Lung microvascular endothelial cell (primary cell): ENCODE measurements around the gene RAD50. TPM values are rescaled to one million over a fixed set of nuclear protein-coding genes. Genes with fewer than 3 reads are reported as not detected.
"Not testable (repeated sequence)": the region's sequence is repeated elsewhere in the genome, so short reads cannot be mapped to it uniquely, and the experiment has no call there.

Experiments
- DNase-seq, 2 donors: peaks; one replicate each; pipeline versions ENCODE4 v3.0.0 to v3.0.0-alpha.2; 2010; ENCODE audit warnings: low read depth in 2 of 2
- total RNA-seq: library from RNA; depleted of rRNA; stranded (reverse); fragments of >200 nt; gene quantifications from 2 replicates; pipeline ENCODE4 v1.2.1, GENCODE V29; 2014

RAD50 gene
- total RNA-seq, 1 donor from 2014 or later = 6.0 TPM

DNA sequence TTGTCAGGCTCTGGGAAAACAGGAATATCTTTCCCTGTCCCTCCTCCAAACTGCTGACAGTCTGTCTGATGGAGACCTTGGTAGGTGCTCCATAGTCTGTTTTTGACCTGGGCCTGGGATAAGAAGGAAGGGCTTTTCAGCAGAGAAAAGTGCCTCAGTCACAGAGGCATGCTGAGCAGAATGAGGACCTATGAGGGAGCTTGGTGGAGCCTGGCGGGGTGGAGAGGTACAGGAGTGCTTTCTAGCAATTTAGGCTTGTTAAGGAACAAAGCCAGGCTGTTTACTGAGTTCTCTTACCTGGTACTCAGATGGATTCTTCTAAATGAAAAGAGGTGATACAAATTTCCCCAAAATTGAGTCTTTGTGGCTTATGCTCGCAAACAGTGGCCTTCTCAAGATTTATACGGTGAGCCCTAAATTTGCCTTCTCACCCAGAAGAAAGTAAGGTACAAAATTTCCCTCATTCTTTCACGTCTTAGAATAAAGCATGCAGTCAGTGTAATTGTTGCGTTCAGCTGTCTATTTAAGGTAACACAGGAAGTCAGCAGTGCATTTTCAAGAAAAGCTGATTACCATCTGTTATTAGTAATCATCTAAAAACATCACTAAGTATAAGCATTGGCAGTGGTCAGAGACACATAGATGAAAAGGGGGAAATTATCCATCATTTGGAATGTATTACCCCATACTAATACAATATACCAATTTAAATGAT lies 72.6 kb downstream of the RAD50 start:
- DNase-seq = peak in 1 of 2 donors; percentile 72

DNA sequence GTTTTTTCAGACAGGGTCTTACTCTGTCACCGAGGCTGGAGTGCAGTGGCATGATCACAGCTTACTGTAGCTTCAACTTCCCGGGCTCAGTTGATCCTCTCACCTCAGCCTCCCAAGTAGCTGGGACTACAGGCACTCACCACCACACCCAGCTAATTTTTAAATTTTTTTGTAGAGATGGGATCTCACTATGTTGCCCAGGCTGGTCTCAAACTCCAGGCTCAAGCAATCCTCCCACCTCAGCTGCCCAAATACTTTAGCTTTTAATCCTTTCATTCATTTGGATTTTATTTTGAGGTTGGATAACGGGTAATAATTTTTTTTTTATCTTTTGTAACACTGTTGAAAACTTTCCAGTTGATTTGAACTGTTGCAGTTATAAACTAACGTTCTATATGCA lies 76.8 kb downstream of the RAD50 start:
- not testable (repeated sequence) for DNase-seq

DNA sequence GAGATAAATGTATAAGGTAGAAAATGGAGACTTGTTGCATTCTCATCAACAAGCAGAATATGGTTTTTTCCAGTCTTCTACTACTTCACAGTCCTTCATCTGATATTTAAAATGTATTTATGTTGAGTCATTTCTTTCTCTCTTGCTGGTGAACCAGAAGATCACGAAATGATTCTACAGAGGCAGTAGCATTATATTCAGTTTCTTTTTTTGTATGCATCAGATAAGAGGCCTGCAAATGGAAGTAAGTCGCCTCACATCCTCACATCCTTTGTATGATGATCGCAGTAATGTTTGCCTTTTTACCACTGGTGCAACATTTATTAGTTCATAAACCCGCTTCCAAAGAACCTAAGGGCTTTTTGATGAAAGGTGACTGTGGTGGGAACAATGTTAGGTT lies 79.1 kb downstream of the RAD50 start:
- no peak for DNase-seq

DNA sequence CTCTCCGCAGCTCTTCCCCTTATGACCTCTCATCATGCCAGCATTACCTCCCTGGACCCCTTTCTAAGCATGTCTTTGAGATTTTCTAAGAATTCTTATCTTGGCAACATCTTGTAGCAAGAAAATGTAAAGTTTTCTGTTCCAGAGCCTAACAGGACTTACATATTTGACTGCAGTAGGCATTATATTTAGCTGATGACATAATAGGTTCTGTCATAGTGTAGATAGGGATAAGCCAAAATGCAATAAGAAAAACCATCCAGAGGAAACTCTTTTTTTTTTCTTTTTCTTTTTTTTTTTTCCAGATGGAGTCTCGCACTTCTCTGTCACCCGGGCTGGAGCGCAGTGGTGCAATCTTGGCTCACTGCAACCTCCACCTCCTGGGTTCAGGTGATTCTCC lies 80.5 kb downstream of the RAD50 start:
- no peak for DNase-seq

DNA sequence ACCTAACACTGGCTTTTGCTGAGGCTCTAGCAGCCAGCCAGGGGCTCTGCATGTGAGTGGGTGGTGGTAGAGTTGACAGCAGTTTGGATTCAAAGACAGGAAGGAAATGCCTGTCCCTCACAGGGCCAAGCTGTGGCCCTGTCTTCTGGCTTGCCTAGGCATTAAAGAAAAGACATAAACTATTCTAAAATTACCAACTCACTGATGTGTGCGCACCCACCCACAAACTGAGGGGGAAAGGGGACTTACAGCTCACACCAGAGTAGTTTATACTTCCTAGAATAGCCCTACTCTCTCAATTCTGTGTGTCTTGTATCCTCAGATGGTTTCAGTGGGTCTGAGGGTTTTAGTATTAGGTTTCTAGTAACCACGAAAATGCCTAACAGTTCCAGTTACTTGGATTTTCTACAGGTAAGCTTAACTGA lies 82.9 kb downstream of the RAD50 start:
- DNase-seq = peak; percentile 12 to 25

DNA sequence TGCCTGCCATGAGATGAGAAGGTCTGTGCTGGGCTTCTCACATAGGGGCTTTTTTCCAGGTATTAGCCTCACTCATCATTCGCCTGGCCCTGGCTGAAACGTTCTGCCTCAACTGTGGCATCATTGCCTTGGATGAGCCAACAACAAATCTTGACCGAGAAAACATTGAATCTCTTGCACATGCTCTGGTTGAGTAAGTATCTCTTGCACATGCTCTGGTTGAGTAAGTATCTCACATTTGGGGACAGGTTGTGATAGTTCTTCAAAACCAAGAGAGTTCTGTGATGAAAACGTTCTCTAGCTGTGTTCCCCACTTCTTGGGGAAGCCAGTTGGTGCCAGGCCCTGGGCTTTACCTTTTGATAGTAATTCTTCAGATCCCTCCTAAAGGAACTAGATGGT lies 83.8 kb downstream of the RAD50 start:
- DNase-seq = no peak

DNA sequence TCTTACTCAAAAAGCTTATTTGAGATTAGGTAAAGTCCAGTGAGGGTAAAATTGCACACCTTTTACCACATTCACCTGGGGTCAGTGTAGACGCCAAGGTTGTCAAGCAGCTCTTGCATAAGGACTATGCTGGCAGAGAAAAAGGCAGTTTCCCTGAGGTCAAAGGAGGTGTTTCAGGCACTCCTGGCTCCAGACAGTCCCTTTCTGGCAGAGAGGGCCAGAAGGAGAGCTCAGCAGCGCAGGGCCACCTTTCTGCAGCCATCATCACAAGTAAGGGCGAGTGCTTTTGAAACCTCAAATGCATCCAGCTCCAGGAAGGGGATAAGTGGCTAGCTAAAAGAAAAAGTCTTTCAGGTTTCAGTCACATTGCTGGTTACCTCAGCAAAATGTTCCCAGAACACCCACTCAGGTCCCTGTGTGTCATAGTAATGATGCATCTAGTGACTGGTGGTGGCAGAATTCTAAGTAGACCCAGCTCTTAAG lies 84.5 kb downstream of the RAD50 start:
- no peak for DNase-seq

DNA sequence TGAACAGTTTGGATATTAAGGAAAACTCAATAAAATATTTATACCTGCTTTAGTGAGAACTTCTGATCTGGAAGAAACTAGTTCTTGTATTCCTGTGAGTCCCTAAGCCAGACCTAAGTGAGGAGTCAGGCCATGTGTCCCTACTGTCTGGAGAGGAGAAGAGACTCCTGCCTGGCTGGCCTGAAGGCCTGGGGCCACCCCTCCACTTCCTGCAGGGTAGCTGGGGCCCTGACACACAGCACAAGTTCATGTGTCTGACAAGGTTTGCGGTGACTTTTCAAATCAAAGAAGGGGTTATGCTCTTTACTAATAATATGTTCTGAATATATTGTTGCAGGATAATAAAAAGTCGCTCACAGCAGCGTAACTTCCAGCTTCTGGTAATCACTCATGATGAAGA lies 85.1 kb downstream of the RAD50 start:
- no peak for DNase-seq

DNA sequence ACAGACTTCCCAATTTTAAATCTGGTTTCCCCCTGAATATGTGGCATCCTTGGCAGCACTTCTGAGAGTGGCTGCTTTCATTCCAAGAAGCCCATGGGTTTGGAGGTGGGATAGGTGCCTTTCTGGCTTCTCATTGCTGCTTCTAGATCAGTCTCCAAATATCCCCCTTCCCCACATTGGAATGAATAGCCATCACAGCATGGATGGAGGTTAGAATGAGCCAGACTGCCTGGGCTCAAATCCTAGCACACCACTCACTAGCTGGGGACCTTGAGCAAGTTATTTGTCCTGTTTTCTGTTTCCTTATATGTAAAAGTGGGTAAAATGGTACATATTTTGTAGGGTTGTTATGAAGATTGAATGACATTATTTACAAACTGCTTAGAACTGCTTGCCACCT lies 87.4 kb downstream of the RAD50 start:
- no peak for DNase-seq

DNA sequence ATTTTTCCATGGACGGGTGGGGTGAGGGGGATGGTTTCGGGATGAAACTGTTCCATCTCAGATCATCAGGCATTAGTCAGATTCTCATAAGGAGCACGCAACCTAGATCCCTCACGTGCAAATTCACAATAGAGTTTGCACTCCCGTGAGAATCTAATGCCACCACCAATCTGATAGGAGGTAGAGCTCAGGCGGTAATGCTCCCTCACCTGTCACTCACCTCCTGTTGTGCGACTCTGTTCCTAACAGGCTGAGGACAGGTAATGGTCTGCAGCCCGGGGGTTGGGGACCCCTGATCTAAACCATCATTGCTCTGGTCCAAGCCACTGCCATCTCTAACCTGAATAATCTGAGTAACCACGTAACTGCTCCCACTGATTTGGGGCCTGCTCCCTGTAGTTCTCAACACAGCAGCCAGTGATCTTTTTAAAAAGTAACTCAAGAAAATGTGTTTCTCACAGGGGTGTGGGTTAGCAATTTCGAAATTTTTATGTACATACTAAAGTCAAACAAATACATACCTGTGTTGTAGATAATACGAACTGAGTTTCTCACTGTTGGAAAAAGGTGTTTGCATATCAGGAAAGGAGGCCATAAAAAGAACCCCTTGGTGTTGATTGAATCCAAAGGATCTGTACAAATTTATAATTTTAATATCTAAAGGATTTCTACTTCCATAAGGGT lies 89.9 kb downstream of the RAD50 start:
- no peak for DNase-seq

DNA sequence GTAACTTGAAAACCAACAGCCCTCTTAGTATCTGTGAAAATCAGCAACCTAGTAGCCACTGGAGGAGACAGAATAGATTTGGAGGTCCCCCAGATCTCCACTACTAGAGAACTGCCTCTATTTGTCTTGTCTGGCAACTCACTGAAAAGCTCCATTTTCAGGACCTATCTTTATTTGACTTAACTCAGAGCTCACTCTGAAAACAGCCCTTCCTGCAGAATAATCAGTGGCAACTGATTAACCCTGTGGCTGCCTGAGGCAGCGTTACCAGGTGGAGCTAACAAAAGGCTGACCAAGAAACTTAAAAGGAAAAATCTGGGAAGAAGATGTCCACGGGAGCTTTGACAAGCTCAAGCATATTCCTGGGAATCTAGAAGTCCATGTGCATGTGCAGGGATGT lies 90.7 kb downstream of the RAD50 start:
- DNase-seq = no peak

DNA sequence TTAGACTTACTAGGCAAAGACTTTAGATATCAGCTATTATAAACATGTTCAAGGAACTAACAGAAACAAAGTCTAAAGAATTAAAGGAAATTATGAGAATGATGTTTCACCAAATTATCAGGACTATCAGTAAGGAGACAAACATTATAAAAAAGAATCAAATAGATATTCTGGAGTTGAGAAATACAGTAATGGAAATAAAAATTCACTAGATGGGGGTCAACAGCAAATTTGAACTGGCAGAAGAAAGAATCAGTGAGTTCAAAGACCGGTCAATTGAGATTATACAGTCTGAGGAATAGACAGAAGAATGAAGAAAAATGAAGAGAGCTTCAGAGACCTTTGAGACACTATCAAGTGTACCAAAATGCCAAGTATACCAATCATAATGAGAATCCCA lies 91.6 kb downstream of the RAD50 start:
- DNase-seq = no peak

DNA sequence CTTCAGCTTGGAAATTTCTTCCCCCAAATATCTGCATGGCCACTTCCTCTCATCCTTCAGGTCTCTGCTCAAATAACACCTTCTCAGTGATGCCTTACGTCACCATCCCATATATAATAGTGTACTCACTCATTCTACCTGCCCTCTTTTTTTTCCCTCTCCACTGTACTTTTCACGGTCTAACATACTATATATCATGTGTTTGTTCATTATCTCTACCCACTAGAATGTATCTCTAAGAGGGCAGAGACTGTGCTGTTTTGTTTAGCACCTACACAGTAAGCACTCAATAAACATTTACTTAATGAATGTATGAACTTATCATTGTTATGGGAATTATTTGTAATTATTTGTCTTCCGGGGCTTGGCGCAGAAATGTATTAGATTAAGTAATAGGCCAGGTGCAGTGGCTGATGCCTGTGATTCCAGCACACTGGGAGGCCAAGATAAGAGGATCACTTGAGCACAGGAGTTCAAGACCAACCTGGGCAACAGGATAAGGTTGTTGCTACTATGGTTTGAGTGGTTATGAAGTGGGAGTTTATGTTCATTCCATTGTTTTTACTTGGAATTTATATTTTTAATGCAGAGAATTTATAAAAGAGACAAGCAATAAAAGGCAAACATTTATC lies 95.2 kb downstream of the RAD50 start:
- no peak for DNase-seq

DNA sequence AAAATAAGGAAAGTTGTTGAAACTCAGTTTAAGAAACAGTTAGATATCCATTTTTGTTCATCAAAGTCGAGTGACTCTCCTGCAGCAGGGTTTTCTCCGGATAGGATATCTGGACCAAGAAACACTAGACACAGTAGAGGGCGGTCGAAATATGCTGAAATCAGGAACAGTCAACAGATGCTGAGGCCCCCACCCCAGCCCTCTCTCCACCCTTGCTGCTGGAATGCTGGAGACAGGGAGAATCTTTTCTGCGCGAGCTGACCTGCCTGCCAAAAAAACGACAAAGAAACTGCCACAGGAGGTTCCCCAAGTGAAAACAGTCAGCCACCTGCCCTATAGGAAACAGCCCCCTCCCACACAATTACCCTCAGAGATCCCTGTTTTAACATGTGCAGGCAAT lies 96.9 kb downstream of the RAD50 start:
- no peak for DNase-seq

DNA sequence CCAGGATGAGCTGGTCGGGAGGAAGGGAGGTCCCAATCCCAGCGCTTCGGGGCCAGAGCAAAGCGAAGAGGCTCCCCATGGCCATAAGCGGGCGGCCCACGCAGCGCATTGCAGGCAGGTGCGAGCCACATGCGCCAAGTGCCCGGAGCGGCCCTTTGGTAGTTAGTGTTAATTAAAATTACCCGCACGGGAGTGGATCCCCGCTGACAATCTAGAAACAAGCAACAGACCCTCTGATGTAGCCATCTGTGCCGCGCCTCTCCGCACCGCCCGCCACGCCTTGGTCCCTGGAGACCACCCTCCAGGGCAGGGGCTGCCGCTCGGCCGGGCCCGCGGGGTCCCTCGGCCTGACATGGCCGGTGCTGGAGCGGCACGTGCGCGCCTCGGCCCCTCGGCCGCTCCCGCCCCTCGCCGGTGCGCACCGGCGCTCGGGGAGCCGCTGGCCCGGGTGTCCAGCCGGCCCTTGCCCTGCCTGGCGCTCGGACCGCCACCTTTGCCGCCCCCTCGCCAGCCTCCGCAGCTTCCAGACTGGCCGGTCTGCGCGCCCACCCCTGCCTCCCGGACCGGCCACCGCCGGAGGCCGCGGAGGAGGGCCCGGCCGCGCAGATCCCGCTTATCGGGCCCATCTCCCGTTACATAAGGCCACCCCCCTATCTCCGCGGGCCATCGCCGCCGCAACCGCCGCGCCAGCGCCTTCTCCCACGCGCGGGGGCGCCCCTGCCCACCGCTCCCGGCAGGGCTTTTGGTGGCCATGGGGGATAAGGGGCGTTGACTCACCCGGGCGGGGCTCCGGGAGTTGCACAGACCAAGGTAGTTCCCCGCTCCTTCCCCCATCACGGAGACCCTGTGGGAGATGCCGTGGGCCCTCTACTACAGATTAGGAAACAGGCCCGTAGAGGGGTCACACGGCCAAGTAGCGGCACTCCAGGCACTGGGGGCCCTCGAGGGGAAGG lies 99.3 kb downstream of the RAD50 start:
- DNase-seq = peak; percentile 14 to 22

DNA sequence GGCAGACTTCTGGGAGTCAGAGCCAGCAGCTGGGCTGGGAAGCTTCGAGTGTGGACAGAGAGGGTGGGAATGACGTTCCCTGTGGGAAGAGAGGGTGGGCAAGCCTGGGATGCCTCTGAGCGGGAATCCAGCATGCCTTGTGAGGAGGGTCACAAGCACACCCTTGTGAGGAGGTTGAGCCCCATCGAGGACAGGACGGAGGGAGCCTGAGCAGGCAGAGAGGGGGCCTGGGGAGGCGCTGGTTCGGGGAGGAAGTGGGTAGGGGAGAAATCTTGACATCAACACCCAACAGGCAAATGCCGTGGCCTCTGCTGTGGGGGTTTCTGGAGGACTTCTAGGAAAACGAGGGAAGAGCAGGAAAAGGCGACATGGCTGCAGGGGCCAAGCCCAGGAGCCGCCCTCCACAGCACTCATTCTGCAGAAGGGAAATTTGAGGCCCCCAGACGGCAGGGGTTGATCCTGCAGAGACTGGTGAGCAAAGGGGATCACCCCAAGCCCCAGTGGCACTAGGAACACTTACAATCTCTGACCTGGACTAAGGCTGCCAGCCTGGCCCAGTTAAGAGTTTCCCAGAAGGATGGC lies 100.1 kb downstream of the RAD50 start:
- DNase-seq = no peak

DNA sequence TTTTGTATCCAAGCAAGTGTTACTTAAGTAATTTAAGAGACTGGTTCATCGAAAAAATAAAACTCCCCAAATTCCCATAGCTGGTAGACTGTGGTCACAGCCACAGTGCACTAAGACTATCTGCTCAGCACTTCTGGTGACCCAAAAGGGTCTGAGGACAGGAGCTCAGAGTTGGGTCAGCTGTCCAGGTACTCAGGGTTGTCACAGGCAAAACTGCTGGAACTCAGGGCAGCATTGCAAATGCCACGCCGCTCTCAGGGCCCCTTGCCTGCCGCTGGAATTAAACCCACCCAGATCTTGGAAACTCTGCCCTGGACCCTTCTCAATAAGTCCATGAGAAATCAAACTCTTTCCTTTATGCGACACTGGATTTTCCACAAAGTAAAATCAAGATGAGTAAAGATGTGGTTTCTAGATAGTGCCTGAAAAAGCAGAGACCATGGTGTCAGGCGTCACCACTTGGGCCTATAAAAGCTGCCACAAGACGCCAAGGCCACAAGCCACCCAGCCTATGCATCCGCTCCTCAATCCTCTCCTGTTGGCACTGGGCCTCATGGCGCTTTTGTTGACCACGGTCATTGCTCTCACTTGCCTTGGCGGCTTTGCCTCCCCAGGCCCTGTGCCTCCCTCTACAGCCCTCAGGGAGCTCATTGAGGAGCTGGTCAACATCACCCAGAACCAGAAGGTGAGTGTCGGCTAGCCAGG lies 101.1 kb downstream of the RAD50 start, which contains the start of gene IL13:
TSS of gene IL13 (plus strand) at position 498 of the 705 bp plus-strand sequence. CDS start at position 512, 14 bp downstream.
- DNase-seq = no peak

DNA sequence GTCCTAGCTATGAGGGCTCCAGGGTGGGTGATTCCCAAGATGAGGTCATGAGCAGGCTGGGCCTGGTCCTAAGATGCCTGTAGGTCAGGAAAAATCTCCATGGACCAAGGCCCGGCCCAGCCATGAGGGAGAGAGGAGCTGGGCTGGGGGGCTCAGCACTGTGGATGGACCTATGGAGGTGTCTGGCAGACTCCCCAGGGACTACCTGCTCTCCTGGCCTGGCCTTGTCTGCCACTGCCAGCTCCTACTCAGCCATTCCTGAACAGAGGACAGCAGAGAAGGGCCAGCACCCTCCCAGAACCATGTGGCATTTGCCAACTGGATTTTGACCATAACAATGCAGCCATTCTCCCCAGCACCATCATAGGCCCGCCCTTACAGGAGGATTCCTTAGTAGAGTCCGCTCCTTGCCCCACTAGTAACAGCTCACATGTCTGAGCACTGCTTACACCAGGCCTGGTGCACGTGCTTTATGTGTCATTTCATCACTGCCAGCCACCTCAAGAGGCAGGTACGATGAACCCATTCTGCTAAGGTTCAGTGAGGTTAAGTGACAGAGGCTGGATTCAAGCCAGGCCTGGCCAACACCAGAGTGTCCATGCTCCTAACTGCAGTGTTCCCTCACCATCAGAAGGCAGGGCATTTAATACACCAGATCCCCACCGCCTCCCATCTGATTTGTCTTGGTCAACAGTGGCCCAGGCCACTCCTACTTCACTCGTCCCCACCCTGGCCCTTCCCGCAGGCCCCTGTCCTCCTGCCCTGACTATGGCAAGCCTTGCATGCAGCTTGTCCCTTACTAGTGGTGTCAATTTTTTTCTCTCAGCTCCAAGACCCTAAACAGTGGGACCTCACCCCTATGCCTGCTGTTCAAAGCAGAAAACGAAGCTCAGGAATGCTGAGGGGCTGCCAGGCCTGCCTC lies 101.9 kb downstream of the RAD50 start:
- DNase-seq = no peak
